HCT116 (cell line): ENCODE data around the gene FBRS. TPM values are rescaled to one million over a fixed set of nuclear protein-coding genes. Genes with fewer than 3 reads are reported as not detected.

Experiments used
- ATAC-seq: fragments of 200-7000 bp; cut with Tn5 transposase; 2 replicates; pipeline ENCODE4 v1.9.1; 2020; ENCODE audit warnings: mild to moderate bottlenecking, moderate library complexity
- BruUV-seq: library from RNA; stranded (reverse); fragments of 400-500 nt; replicated peaks from 2 replicates; lab custom pipeline; 2021; lab: Mats Ljungman, UMichigan
- CTCF ChIA-PET: fragments of 300-600 bp; sonication (Branson Sonifier 250); formaldehyde crosslinking; loops from one replicate; lab custom pipeline; 2021; ENCODE audit warnings: antibody characterized with exemption; lab: Charles Lee
- POLR2A ChIA-PET: fragments of 300-600, 350-600 bp; sonication (Branson Sonifier 250); formaldehyde crosslinking; loops from one replicate; lab custom pipeline; 2021; ENCODE audit warnings: antibody characterized with exemption; lab: Charles Lee
- RAD21 ChIA-PET, 2 experiments: fragments of 300-600 bp; sonication (Branson Sonifier 250); formaldehyde crosslinking; loops; one replicate each; lab custom pipeline; 2023; ENCODE audit warnings: low total read pairs in 2 of 2; ENCODE audit not compliant: uncharacterized antibody in 2 of 2, unreplicated experiment in 2 of 2, low non-redundant PET in 1 of 2; lab: Charles Lee
- DNase-seq: peaks from one replicate; pipeline ENCODE4 v3.0.0-alpha.2; 2010; ENCODE audit warnings: low read depth, low spot score
- H2AFZ ChIP-seq: fragments of 200-600 bp; shearing (Covaris generic), sonication (generic); 2 replicates; pipeline ENCODE4 v1.6.1; 2017; ENCODE audit warnings: low read depth, mixed run types, mixed read lengths, antibody characterized with exemption, low read length; ENCODE audit not compliant: poor library complexity, severe bottlenecking
- H3K27ac ChIP-seq: 2 replicates; pipeline ENCODE4 v1.5.1; 2012; ENCODE audit warnings: low read depth, low read length
- H3K27me3 ChIP-seq: fragments of 200-600 bp; sonication (generic); 2 replicates; pipeline ENCODE4 v1.6.1; 2016; ENCODE audit warnings: mixed run types, low read length, mixed read lengths; ENCODE audit not compliant: insufficient read depth
- H3K36me3 ChIP-seq, 2 experiments: fragments of 200-500 bp in 1 of 2; fragments of 200-600 bp in 1 of 2; sonication (Bioruptor generic) in 1 of 2; sonication (generic) in 1 of 2; 2 replicates each; pipeline versions ENCODE4 v1.5.1 to v1.6.1; 2014 to 2016; ENCODE audit warnings: low read length in 2 of 2, inconsistent platforms in 1 of 2, mixed read lengths in 1 of 2, mixed run types in 1 of 2; ENCODE audit not compliant: insufficient read depth in 2 of 2, control insufficient read depth in 1 of 2
- H3K4me1 ChIP-seq, 2 experiments: fragments of 200-600 bp in 1 of 2; sonication (generic) in 1 of 2; 2 replicates each; pipeline versions ENCODE4 v1.5.1 to v1.6.1; 2012 to 2017; ENCODE audit warnings: low read length in 2 of 2, inconsistent platforms in 1 of 2, mild to moderate bottlenecking in 1 of 2, mixed read lengths in 1 of 2, mixed run types in 1 of 2, moderate library complexity in 1 of 2; ENCODE audit not compliant: insufficient read depth in 2 of 2, control insufficient read depth in 1 of 2
- H3K4me2 ChIP-seq: fragments of 200-600 bp; sonication (generic); 2 replicates; pipeline ENCODE4 v1.6.1; 2017; ENCODE audit warnings: mixed run types, low read length, mixed read lengths
- H3K4me3 ChIP-seq, 2 experiments: fragments of 200-600 bp in 1 of 2; sonication (generic) in 1 of 2; replicated peaks in 1 of 2; 2 replicates each; pipeline ENCODE4 v1.5.1; 2011 to 2016; ENCODE audit warnings: low read length in 2 of 2, control low read depth in 1 of 2, low read depth in 1 of 2, mild to moderate bottlenecking in 1 of 2, mixed read lengths in 1 of 2, mixed run types in 1 of 2
- H3K79me2 ChIP-seq: fragments of 200-600 bp; sonication (generic); 2 replicates; pipeline ENCODE4 v1.6.1; 2017; ENCODE audit warnings: mild to moderate bottlenecking, mixed run types, low read length, moderate library complexity, mixed read lengths; ENCODE audit not compliant: insufficient read depth
- H3K9ac ChIP-seq: fragments of 200-600 bp; sonication (generic); 2 replicates; pipeline ENCODE4 v1.6.1; 2016; ENCODE audit warnings: low read length, mixed read lengths
- H3K9me2 ChIP-seq: fragments of 200-600 bp; sonication (generic), shearing (Covaris generic); 2 replicates; pipeline ENCODE4 v1.6.1; 2017; ENCODE audit warnings: mixed run types, mild to moderate bottlenecking, moderate library complexity; ENCODE audit not compliant: insufficient read depth
- H3K9me3 ChIP-seq, 2 experiments: fragments of 200-500 bp in 1 of 2; fragments of 200-600 bp in 1 of 2; sonication (Bioruptor generic) in 1 of 2; sonication (generic) in 1 of 2; 2 replicates each; pipeline ENCODE4 v1.6.1; 2014 to 2017; ENCODE audit warnings: low read length in 2 of 2, mixed read lengths in 2 of 2, inconsistent platforms in 1 of 2, low read depth in 1 of 2, mild to moderate bottlenecking in 1 of 2, mixed run types in 1 of 2, moderate library complexity in 1 of 2; ENCODE audit not compliant: control insufficient read depth in 1 of 2, insufficient read depth in 1 of 2
- H4K20me1 ChIP-seq: fragments of 200-600 bp; sonication (generic), shearing (Covaris generic); 2 replicates; pipeline ENCODE4 v1.6.1; 2017; ENCODE audit warnings: mixed run types, mild to moderate bottlenecking, moderate library complexity; ENCODE audit not compliant: insufficient read depth
- ATF3 ChIP-seq: IDR thresholded peaks from 2 replicates; pipeline ENCODE4 v1.6.1; 2012
- CTCF ChIP-seq, 3 experiments: fragments of 200-600 bp in 1 of 3; sonication (generic) in 1 of 3; IDR thresholded peaks in 2 of 3; conservative IDR thresholded peaks in 1 of 3; 2 replicates each; pipeline ENCODE4 v1.5.1; 2012 to 2017; ENCODE audit warnings: low read depth in 2 of 3, low read length in 2 of 3, antibody characterized with exemption in 1 of 3, borderline replicate concordance in 1 of 3, control low read depth in 1 of 3, mild to moderate bottlenecking in 1 of 3, mixed read lengths in 1 of 3, mixed run types in 1 of 3, moderate library complexity in 1 of 3; ENCODE audit not compliant: insufficient read depth in 1 of 3
- EGR1 ChIP-seq: IDR thresholded peaks from 2 replicates; pipeline ENCODE4 v1.6.1; 2012; ENCODE audit warnings: low read depth
- FOSL1 ChIP-seq: IDR thresholded peaks from 2 replicates; pipeline ENCODE4 v1.6.1; 2012; ENCODE audit warnings: low read depth
- JUND ChIP-seq: IDR thresholded peaks from 2 replicates; pipeline ENCODE4 v1.6.1; 2012
- MAX ChIP-seq: IDR thresholded peaks from 2 replicates; pipeline ENCODE4 v1.6.1; 2012
- RAD21 ChIP-seq: IDR thresholded peaks from 2 replicates; pipeline ENCODE4 v1.6.1; 2012; ENCODE audit warnings: low read depth, mild to moderate bottlenecking
- SIN3A ChIP-seq: IDR thresholded peaks from 2 replicates; pipeline ENCODE4 v1.6.1; 2012; ENCODE audit warnings: low read depth
- SP1 ChIP-seq: IDR thresholded peaks from 2 replicates; pipeline ENCODE4 v1.6.1; 2012; ENCODE audit warnings: low read depth
- ZBTB33 ChIP-seq: IDR thresholded peaks from 2 replicates; pipeline ENCODE4 v1.6.1; 2011; ENCODE audit warnings: mild to moderate bottlenecking, low read length, moderate library complexity; ENCODE audit not compliant: insufficient replicate concordance; ENCODE audit errors: extremely low read depth
- ZFX ChIP-seq: fragments of 450-650 bp; IDR thresholded peaks from 2 replicates; pipeline ENCODE4 v1.6.1; 2017
- intact Hi-C: fragments of 100-400 bp; cut with micrococcal nuclease; formaldehyde crosslinking; loops from 2 replicates; pipeline ENCODE4 v1.10.0; 2022
- total RNA-seq: library from RNA; stranded (reverse); gene quantifications from one replicate; pipeline ENCODE4 v1.2.1, GENCODE V29; 2021; ENCODE audit not compliant: unreplicated experiment
- TF ChIP-seq, protein P1 (sequence below): IDR thresholded peaks from 2 replicates; pipeline ENCODE4 v1.6.1; 2012; ENCODE audit warnings: low read depth

Gene FBRS
- total RNA-seq, 1 experiment from 2014 or later: 65.3 TPM

DNA sequence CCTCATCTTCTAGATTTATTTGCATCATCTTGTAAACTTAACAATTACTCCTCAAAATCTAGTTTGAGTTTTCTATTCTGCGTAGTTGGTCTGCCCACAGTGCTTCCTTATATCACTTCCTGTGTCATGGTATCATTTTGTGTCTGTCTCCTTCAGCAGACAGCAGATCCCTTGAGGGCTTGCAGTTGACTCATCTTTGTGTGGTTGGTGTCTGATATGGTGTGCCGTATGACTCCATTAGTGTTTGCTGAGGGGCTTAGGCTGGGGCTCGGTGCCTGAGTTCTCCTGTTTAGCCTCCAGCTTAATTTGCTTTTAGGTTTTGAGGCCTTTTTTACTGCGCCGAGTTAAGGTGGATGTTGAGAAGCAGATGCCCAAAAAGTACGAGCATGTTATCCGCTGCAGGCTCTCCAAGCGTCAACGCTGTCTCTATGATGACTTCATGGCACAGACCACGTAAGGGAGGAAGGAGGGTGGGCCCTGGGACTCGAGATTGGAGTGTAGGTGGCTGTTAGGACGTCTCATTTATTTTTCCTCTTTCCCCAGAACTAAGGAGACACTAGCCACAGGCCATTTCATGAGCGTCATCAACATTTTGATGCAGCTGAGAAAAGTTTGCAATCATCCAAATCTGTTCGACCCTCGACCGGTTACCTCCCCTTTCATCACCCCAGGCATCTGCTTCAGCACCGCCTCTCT, 57.7 kb downstream of the FBRS start:
- no peak for TF ChIP-seq FOSL1
- peaks cover 10% of the 10 kb centered on the region; the same call in 1 of the 2 replicates for H4K20me1 ChIP-seq
- H3K27me3 ChIP-seq: no peaks in the 10 kb centered on the region
- ATAC-seq (no peak), DNase-seq (no peak)
- peaks cover 76% of the 10 kb centered on the region for H3K79me2 ChIP-seq
- H3K27ac ChIP-seq: no peak overlapping the region
- ChIA-PET CTCF (no interaction called here), POLR2A (no interaction called here), RAD21 (no interaction called here)
- H3K9ac ChIP-seq: no peak overlapping the region
- H3K36me3 ChIP-seq: peaks cover 69 to 82% of the 10 kb centered on the region in 2 experiments
- BruUV-seq: no TSS peak
- H3K4me3 ChIP-seq: no peak overlapping the region
- H3K9me3 ChIP-seq: no peaks in the 10 kb centered on the region
- no peaks in the 10 kb centered on the region for H3K9me2 ChIP-seq
- no peak overlapping the region for H3K4me2 ChIP-seq
- intact Hi-C loops: no loop called here
- H3K4me1 ChIP-seq: no peaks in the 10 kb centered on the region
- H2AFZ ChIP-seq: no peak overlapping the region

DNA sequence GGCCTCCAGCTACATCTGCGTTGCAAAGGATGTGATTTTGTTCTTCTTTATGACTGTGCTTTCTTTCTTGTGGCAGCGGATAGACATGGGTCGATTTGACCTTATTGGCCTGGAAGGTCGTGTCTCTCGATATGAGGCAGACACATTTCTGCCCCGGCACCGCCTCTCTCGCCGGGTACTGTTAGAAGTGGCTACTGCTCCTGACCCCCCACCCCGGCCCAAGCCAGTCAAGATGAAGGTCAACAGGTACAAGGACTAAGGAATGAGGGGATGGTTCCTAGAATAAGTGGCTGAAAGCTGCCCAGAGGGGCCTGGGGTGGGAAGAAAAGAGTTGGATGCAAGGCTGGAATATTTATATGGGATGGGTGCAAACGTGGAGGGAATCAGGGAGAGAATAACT, 61.9 kb downstream of the FBRS start:
- RAD21 ChIA-PET: no interaction called here
- H4K20me1 ChIP-seq: peaks cover 10% of the 10 kb centered on the region; the same call in 1 of the 2 replicates
- POLR2A ChIA-PET: no interaction called here
- ATAC-seq (no peak), DNase-seq (no peak)
- H3K27ac ChIP-seq: no peak overlapping the region
- H3K27me3 ChIP-seq: no peaks in the 10 kb centered on the region
- no peak overlapping the region for H3K4me3 ChIP-seq
- intact Hi-C loops: no loop called here
- H3K9me2 ChIP-seq: no peaks in the 10 kb centered on the region
- CTCF ChIA-PET: no interaction called here
- no peaks in the 10 kb centered on the region for H3K4me1 ChIP-seq
- H2AFZ ChIP-seq: no peak overlapping the region
- H3K36me3 ChIP-seq: peaks cover 83 to 88% of the 10 kb centered on the region in 2 experiments
- H3K9ac ChIP-seq: no peak overlapping the region
- H3K79me2 ChIP-seq: peaks cover 73% of the 10 kb centered on the region
- BruUV-seq: no TSS peak
- H3K9me3 ChIP-seq: no peaks in the 10 kb centered on the region
- no peak overlapping the region for H3K4me2 ChIP-seq
- no peak for TF ChIP-seq MAX
- TF ChIP-seq CTCF (IDR thresholded peaks at IDR 0.05 in 2 of 3, conservative IDR thresholded peaks at IDR 0.05 in 1 of 3; ENCODE audit: borderline replicate concordance in 1 of 3, insufficient read depth in 1 of 3, low read depth in 2 of 3, low read length in 2 of 3): no peak
- no peak for TF ChIP-seq JUND
- no peak for TF ChIP-seq ZBTB33
- no peak for TF ChIP-seq RAD21
- TF ChIP-seq ATF3: no peak
- TF ChIP-seq, protein P1, sequence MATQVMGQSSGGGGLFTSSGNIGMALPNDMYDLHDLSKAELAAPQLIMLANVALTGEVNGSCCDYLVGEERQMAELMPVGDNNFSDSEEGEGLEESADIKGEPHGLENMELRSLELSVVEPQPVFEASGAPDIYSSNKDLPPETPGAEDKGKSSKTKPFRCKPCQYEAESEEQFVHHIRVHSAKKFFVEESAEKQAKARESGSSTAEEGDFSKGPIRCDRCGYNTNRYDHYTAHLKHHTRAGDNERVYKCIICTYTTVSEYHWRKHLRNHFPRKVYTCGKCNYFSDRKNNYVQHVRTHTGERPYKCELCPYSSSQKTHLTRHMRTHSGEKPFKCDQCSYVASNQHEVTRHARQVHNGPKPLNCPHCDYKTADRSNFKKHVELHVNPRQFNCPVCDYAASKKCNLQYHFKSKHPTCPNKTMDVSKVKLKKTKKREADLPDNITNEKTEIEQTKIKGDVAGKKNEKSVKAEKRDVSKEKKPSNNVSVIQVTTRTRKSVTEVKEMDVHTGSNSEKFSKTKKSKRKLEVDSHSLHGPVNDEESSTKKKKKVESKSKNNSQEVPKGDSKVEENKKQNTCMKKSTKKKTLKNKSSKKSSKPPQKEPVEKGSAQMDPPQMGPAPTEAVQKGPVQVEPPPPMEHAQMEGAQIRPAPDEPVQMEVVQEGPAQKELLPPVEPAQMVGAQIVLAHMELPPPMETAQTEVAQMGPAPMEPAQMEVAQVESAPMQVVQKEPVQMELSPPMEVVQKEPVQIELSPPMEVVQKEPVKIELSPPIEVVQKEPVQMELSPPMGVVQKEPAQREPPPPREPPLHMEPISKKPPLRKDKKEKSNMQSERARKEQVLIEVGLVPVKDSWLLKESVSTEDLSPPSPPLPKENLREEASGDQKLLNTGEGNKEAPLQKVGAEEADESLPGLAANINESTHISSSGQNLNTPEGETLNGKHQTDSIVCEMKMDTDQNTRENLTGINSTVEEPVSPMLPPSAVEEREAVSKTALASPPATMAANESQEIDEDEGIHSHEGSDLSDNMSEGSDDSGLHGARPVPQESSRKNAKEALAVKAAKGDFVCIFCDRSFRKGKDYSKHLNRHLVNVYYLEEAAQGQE: no peak
- TF ChIP-seq SP1: no peak
- TF ChIP-seq EGR1: no peak
- no peak for TF ChIP-seq FOSL1
- TF ChIP-seq ZFX: no peak
- TF ChIP-seq SIN3A: no peak
